GM12865 (cell line): ENCODE data around the gene PLEKHG4B.

Experiments
- DNase-seq: peaks from one replicate; pipeline ENCODE4 v3.0.0; 2010; ENCODE audit warnings: low read depth
- H3K4me3 ChIP-seq: 2 replicates; pipeline ENCODE4 v1.5.1; 2011; ENCODE audit warnings: mild to moderate bottlenecking, low read depth, low read length, control low read depth
- TF ChIP-seq, protein P1 (sequence below): IDR thresholded peaks from 2 replicates; pipeline ENCODE4 v1.5.1; 2011; ENCODE audit warnings: low read length, control low read depth, low read depth, inconsistent platforms; ENCODE audit not compliant: insufficient read depth; ENCODE audit errors: missing control alignments

Gene PLEKHG4B

DNA sequence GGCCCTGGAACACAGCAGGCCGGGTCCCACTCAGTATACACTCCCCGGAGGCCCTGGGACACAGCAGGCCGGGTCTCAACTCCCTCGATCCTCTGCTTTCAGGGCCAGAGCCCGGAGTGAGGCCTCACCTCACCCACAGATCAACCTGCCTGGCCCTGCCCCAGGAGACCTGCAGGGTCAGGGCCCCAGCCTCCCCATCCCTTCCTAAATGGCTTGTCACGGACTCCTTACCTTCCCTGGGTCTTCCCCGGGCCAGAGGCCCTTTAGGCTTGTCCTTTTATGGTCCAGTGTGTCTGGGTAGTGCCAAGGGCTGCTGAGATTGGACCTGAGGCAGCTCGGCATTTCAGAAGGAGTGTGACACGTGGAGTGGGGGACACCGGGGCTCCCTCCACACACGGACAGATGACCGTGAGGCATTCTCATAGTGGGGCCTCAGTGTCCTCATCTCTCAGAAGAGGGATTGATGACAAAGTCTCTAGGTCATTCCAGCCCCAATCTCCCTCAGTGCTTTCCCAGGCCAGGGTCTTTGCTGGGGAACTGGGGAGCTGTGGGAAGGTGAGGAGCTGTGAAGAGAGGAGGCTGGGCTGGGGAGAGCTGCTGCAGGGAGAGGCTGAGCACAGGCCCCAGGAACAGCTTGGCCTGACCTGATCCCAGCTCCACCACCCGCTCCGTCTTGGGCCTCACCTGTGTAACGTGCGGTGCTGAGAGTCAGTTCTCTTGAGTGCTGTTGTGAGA is 18.0 kb upstream of the PLEKHG4B start:
- no peak for DNase-seq
- H3K4me3 ChIP-seq, result no peak overlapping the region
- TF ChIP-seq, protein P1, sequence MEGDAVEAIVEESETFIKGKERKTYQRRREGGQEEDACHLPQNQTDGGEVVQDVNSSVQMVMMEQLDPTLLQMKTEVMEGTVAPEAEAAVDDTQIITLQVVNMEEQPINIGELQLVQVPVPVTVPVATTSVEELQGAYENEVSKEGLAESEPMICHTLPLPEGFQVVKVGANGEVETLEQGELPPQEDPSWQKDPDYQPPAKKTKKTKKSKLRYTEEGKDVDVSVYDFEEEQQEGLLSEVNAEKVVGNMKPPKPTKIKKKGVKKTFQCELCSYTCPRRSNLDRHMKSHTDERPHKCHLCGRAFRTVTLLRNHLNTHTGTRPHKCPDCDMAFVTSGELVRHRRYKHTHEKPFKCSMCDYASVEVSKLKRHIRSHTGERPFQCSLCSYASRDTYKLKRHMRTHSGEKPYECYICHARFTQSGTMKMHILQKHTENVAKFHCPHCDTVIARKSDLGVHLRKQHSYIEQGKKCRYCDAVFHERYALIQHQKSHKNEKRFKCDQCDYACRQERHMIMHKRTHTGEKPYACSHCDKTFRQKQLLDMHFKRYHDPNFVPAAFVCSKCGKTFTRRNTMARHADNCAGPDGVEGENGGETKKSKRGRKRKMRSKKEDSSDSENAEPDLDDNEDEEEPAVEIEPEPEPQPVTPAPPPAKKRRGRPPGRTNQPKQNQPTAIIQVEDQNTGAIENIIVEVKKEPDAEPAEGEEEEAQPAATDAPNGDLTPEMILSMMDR, result no peak

DNA sequence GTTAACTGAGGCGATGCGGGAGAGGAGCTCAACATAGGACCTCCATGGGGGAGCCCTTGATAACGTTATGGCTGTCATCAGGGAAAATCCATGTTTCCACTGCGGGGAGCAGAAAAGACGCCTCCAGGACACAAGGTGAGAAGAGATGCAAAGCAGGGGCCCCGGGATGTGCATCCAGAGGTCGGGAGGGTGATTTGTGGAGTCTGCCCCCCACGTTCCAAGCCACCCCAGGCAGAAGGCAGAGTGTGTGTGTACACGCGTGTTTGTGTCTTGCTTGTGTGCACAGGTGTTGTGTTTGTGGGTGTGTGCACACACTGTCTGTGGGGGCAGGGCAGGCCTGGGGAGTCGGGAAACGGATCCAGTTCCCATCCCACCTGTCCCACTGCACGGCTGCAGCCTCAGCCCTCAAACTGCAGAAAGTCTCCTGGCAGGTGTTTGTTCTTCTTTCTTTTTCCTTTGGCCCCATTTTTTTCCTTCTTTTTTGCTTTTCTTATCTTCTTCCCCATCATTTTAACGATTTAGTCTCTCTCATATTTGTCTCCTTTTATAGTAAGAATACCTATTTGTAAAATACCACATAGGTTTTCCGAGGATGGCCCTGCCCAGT is 17.4 kb upstream of the PLEKHG4B start:
- TF ChIP-seq, protein P1, result no peak
- DNase-seq, result no peak

DNA sequence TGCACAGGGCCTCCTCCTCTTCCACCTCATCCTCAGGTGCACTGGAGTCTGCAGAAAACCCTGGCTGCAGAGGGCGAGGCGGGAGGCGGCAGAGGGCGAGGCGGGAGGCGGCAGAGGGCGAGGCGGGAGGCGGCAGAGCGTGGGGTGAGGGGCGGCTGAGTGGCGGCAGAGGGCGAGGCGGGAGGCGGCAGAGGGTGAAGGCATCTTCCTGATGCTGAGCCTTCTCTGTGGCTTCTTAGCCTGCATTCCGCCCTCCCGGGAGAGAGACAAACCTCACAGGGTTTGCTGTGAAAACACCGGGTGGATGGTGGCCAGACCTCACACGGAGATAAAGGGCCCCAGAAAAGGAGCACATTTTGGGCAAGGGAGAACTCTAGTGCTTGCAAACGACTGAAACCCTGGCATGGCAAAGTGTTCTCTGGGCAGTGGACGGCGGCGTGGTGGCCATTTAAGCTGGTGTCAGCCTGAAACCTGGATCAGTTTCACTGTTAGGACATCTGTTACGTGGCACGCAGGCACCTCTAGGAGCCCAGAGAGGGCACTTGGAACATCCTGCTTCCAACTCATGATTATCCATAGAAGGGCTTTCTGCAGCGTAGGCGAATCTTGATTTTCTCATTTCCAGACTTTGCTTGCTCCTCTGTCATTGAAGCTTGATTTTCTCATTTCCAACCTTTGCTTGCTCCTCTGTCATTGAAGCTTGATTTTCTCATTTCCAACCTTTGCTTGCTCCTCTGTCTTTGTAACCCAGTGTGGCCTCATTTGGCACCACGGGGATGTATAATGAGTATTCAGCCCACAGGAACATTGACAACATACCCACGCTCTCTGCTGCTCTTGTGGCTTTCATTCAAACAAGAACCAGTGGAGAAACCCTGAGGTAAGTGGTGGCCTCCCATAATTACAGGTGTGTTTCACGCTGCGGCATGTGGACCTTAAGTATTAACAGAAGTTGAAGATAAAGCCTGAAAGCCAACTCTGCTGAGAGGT is 16.3 kb upstream of the PLEKHG4B start:
- H3K4me3 ChIP-seq, result no peak overlapping the region
- DNase-seq, result no peak
- TF ChIP-seq, protein P1, result no peak

More for the DNA sequence above, 17.4 kb upstream of the PLEKHG4B start:
- no peak overlapping the region for H3K4me3 ChIP-seq

DNA sequence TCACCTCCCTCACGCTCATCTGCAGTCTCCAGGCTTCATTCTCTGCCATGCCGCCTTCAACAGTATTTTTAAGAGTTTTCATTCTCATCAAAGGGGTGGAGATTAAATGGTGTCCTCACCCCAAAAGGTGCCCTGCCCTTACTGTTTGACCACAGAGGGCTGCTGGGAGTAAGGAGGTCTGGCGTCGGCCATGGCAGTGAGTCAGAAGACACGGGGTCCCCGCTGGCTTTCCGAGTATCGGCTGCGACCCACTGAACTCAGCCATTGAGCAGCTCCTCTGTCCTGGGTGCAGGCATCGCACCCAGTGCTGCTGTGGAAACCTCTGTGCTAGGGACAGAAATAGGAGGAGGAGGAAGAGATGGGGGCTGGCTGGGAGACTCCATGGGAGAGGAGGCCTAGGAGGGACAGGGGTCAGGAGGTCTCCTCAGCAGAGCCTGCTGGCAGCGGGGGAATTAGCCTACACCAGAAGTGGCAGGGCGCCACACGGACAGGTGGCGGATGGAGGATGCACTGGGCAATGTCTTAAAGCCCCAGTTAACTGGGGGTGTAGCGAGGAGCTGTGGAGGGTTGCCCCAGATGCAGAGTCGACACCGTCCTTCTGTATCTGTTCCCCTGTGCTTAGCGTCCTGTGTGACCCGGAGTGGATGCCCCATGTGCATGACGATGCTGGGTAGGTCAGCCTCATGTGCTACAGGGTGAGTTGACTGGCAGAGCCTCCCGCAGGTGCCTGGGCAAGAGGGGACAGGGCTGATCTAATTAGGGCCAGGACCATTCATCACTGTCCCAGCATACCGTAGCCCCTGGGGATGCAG is 15.4 kb upstream of the PLEKHG4B start:
- TF ChIP-seq, protein P1, result no peak
- H3K4me3 ChIP-seq, result no peak overlapping the region
- DNase-seq, result no peak

DNA sequence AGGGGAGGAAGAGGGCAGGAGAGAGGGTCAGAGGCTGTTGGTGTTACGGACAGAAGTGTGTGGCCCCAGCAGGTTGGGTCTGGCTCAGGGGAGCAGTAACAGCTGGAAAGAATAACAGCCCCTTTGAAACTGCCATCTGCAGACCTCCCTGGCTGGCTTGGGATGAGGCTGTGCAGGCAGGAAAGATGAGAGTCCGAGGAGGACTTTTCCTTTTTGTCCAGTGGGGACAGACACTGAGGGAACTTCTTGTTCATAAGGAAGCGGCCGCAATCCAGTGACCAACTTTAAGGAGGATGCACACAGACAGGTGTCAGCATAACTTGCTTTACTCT is 14.8 kb upstream of the PLEKHG4B start:
- no peak for DNase-seq
- TF ChIP-seq, protein P1, result no peak
- no peak overlapping the region for H3K4me3 ChIP-seq

DNA sequence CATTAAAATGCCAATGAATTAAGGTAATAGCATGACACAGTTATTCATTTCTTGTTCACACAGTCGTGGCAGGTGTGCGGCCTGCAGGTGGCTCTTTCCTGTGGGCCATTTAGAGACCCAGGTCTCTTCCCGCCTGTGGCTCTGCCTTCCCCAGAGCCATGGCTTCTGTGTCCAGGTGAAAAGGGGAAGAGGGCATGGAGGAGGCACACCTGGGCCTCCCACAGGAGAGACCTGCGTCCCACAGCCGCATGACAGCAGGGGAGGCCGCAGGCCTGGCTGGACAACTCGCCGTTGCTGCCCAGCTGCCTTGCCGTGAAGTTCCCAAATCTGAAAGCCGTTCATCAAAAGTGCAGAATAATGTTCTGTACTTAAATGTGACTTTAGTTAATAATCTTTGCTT is 14.4 kb upstream of the PLEKHG4B start:
- DNase-seq, result no peak
- H3K4me3 ChIP-seq, result no peak overlapping the region
- TF ChIP-seq, protein P1, result no peak
